Measurements from ENCODE around the gene TSPAN18.

DNA sequence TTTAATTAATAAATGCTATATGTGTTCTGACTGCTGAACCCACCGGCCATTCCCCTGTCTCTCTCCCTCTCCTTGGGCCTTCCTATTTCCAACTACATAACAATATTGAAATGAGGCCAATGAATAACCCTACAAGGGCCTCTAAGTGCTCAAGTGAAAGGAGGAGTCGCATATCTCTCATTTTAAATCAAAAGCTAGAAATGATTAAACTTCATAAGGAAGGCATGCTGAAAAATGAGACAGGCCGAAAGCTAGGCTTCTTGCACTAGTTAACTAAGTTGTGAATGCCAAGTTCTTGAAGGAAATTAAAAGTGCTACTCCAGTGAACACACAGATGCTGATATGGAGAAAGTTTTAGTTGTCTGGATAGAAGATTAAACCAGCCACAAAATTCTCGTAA lies 109.2 kb downstream of the TSPAN18 start:
- TF ChIP-seq, protein P1, sequence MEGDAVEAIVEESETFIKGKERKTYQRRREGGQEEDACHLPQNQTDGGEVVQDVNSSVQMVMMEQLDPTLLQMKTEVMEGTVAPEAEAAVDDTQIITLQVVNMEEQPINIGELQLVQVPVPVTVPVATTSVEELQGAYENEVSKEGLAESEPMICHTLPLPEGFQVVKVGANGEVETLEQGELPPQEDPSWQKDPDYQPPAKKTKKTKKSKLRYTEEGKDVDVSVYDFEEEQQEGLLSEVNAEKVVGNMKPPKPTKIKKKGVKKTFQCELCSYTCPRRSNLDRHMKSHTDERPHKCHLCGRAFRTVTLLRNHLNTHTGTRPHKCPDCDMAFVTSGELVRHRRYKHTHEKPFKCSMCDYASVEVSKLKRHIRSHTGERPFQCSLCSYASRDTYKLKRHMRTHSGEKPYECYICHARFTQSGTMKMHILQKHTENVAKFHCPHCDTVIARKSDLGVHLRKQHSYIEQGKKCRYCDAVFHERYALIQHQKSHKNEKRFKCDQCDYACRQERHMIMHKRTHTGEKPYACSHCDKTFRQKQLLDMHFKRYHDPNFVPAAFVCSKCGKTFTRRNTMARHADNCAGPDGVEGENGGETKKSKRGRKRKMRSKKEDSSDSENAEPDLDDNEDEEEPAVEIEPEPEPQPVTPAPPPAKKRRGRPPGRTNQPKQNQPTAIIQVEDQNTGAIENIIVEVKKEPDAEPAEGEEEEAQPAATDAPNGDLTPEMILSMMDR (IDR thresholded peaks at IDR 0.05) = no peak
- TF ChIP-seq EP300 (IDR thresholded peaks at IDR 0.05) = no peak

Data from ovary (tissue), 3 donors.